Erythroblast (primary cell): Measurements from ENCODE around the gene MAP3K5.

Experiments used
- GATA1 ChIP-seq: IDR thresholded peaks from 2 replicates; pipeline ENCODE4 v1.6.1; 2011; ENCODE audit warnings: low read depth, mild to moderate bottlenecking, control low read depth, low read length, moderate library complexity
- POLR2A ChIP-seq: IDR thresholded peaks from 2 replicates; pipeline ENCODE4 v1.6.1; 2011; ENCODE audit warnings: mild to moderate bottlenecking, low read length

DNA sequence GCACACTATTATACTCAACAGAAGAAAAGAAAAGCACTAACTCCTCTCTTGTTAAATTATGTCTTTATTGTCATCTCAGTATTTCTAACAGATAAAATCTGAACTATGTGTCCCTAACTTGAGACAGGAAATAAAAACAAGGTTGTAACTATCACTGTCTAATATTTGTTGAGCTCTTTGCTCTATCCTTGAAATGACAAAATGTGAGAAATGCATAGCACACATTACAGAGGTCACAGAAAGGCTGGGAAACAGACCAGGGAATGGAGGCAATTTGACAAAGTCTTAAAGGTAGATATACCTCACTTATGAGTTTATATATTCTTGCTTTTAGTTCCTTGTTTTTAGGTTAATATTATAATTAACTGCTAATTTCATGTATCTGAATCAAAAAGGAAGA lies 139.6 kb downstream of the MAP3K5 start:
- TF ChIP-seq POLR2A (no peak), GATA1 (no peak)
